ENCODE measurements around the gene MARCHF2. TPM values are rescaled to one million over a fixed set of nuclear protein-coding genes. Genes with fewer than 3 reads are reported as not detected.

MARCHF2 gene
- total and polyA plus RNA-seq, 9 of the 15 experiments (the other 6 are each of a cell fraction or from before 2014, with no cell fraction given) = 0.39 to 6.4 (median 2.2) TPM

DNA sequence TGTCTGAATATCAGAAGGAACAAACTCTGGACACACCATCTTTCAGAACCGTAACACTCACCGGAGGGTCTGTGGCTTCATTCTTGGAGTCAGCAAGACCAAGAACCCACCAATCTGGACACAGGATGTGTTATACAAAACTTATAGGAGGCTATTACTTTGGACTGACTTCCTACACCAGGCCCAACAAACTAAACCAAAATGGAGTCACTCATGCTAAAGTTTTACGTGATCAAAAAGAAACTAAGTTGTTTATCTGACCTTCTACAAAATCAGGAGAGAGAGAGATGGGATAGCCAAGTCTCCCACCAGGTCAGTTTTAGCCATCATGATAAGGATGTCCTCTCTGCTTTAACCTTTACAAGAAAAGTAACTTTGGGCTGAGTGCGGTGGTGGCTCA is 26.1 kb upstream of the MARCHF2 start:
- H3K27ac ChIP-seq (ENCODE audit: extremely low read depth, low read depth, low read length) = no peak overlapping the region
- no TSS peak for BruUV-seq (replicated peaks)
- TF ChIP-seq TEAD1 (CRISPR knock-in tag; IDR thresholded peaks at IDR 0.05) (peak in 1 of 2 experiments; percentile 64; a peak in 1 of 4 replicates), ZNF175 (CRISPR knock-in tag; IDR thresholded peaks at IDR 0.05; ENCODE audit: low read depth) (0 out of 2 replicates have a peak, but pooled peaks have one; percentile 44), ILF3 (IDR thresholded peaks at IDR 0.05; ENCODE audit: borderline replicate concordance) (no peak), NONO (IDR thresholded peaks at IDR 0.05; ENCODE audit: low read depth in 2 of 2, low read length in 1 of 2) (no peak), SMAD4 (CRISPR knock-in tag; conservative IDR thresholded peaks at IDR 0.05) (peak; percentile 85), EP300 (IDR thresholded peaks at IDR 0.05; ENCODE audit: low read length) (no peak), RAD21 (CRISPR knock-in tag; conservative IDR thresholded peaks at IDR 0.05 in 1 of 2, IDR thresholded peaks at IDR 0.05 in 1 of 2) (no peak), EP400 (IDR thresholded peaks at IDR 0.05) (no peak), EGR1 (conservative IDR thresholded peaks at IDR 0.05) (no peak), DMBX1 (CRISPR knock-in tag; IDR thresholded peaks at IDR 0.05; ENCODE audit: borderline replicate concordance) (peak; percentile 93), XRCC4 (IDR thresholded peaks at IDR 0.05; ENCODE audit: extremely low read depth, insufficient read depth, insufficient read length) (no peak), JUND (IDR thresholded peaks at IDR 0.05; ENCODE audit: borderline replicate concordance, low read depth, low read length) (no peak), JUND (tag; IDR thresholded peaks at IDR 0.05; ENCODE audit: borderline replicate concordance, low read depth, low read length) (peak; percentile 29; the same call in 1 of the 3 replicates), MECOM (CRISPR knock-in tag; IDR thresholded peaks at IDR 0.05) (0 out of 2 replicates have a peak, but pooled peaks have one; percentile 26), ZNF311 (CRISPR knock-in tag; IDR thresholded peaks at IDR 0.05) (peak; percentile 93), GTF2A2 (tag; IDR thresholded peaks at IDR 0.05) (peak; percentile 80), ZNF354B (CRISPR knock-in tag; IDR thresholded peaks at IDR 0.05) (no peak), MEF2D (tag; conservative IDR thresholded peaks at IDR 0.05; ENCODE audit: low read depth) (peak; percentile 82), RBM17 (IDR thresholded peaks at IDR 0.05; ENCODE audit: borderline replicate concordance, low read depth, low read length) (no peak), ZNF583 (CRISPR knock-in tag; IDR thresholded peaks at IDR 0.05) (peak; percentile 72; the same call in 1 of the 2 replicates)
- TF ChIP-seq, protein P1, sequence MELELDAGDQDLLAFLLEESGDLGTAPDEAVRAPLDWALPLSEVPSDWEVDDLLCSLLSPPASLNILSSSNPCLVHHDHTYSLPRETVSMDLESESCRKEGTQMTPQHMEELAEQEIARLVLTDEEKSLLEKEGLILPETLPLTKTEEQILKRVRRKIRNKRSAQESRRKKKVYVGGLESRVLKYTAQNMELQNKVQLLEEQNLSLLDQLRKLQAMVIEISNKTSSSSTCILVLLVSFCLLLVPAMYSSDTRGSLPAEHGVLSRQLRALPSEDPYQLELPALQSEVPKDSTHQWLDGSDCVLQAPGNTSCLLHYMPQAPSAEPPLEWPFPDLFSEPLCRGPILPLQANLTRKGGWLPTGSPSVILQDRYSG (tag; conservative IDR thresholded peaks at IDR 0.05; ENCODE audit: low read depth) = peak; percentile 90
- TF ChIP-seq, protein P2, sequence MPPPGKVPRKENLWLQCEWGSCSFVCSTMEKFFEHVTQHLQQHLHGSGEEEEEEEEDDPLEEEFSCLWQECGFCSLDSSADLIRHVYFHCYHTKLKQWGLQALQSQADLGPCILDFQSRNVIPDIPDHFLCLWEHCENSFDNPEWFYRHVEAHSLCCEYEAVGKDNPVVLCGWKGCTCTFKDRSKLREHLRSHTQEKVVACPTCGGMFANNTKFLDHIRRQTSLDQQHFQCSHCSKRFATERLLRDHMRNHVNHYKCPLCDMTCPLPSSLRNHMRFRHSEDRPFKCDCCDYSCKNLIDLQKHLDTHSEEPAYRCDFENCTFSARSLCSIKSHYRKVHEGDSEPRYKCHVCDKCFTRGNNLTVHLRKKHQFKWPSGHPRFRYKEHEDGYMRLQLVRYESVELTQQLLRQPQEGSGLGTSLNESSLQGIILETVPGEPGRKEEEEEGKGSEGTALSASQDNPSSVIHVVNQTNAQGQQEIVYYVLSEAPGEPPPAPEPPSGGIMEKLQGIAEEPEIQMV (tag; conservative IDR thresholded peaks at IDR 0.05; ENCODE audit: low read depth) = peak; percentile 66; the same call in 1 of the 2 replicates

More for the DNA sequence above, 26.1 kb upstream of the MARCHF2 start:
- Histone ChIP-seq H3K36me3 (ENCODE audit: control insufficient read depth, insufficient read depth, low read length) (0 out of 3 replicates have a peak, but pooled peaks cover 4% of the 10 kb centered on the region), H2AFZ (ENCODE audit: low read depth, low read length) (no peak overlapping the region), H3K79me2 (ENCODE audit: control insufficient read depth, insufficient read depth, low read length) (peaks cover 20% of the 10 kb centered on the region), H3K27me3 (ENCODE audit: control insufficient read depth in 2 of 2, insufficient read depth in 2 of 2, low read length in 2 of 2) (no peaks in the 10 kb centered on the region), H3K4me2 (ENCODE audit: insufficient read depth, low read length) (no peak overlapping the region), H3K4me3 (no peak overlapping the region), H3K9me1 (ENCODE audit: control insufficient read depth, insufficient read depth, low read length) (no peaks in the 10 kb centered on the region), H3K9me3 (replicated peaks; ENCODE audit: control insufficient read depth, insufficient read depth, low read depth, low read length) (peaks cover 4% of the 10 kb centered on the region), H3K4me1 (replicated peaks in 1 of 2; ENCODE audit: control insufficient read depth in 2 of 2, insufficient read depth in 2 of 2, low read length in 2 of 2) (peaks cover 17 to 23% of the 10 kb centered on the region in 2 experiments; a peak in 4 of 5 replicates), H4K20me1 (replicated peaks; ENCODE audit: control insufficient read depth, insufficient read depth, low read length) (peaks cover 12% of the 10 kb centered on the region), H3K9ac (ENCODE audit: insufficient read depth in 1 of 2, low read depth in 2 of 2, low read length in 2 of 2) (no peak overlapping the region)
- no peak for FAIRE-seq
- ChIA-PET CTCF (ENCODE audit: low intra/inter-chr PET ratio) (no interaction called here), POLR2A (interaction anchor here (0.6 to 1.3 kb wide), 4 partner anchors 13 to 33 kb away, joined by 3 to 4 read pairs (median 4); no protein-coding TSS in a partner anchor)
- in situ Hi-C loops (cut with MboI) = no loop called here
- no peak for ATAC-seq
- intact Hi-C loops (cut with micrococcal nuclease) = no loop called here
- no peak for DNase-seq (ENCODE audit: extremely low read depth in 1 of 4, low spot score in 3 of 4)
- 64% methylated on average over 4 of the region's 4 CpGs for WGBS (ENCODE audit: insufficient coverage, low coverage, missing lambda C conversion rate)
